Prostate gland (tissue), 2 donors: ENCODE data around the gene KCNN3.

Source experiments
- CTCF ChIP-seq, 4 experiments: fragments of 200-600 bp in 2 of 4; fragments of 450-650 bp in 2 of 4; sonication (generic) in 2 of 4; IDR thresholded peaks; 1 replicate in 3 of 4; 2 replicates in 1 of 4; pipeline ENCODE4 v1.5.1; 2016 to 2019; ENCODE audit warnings: antibody characterized with exemption in 4 of 4, mild to moderate bottlenecking in 2 of 4, moderate library complexity in 2 of 4
- POLR2A ChIP-seq: fragments of 450-650 bp; IDR thresholded peaks from one replicate; pipeline ENCODE4 v1.6.1; 2016; ENCODE audit warnings: antibody characterized with exemption, mild to moderate bottlenecking
- POLR2AphosphoS5 ChIP-seq: sonication (generic); formaldehyde crosslinking; IDR thresholded peaks from one replicate; pipeline ENCODE4 v1.6.1; 2017; ENCODE audit warnings: antibody characterized with exemption

- TF ChIP-seq CTCF (IDR thresholded peaks at IDR 0.05) (no peak), POLR2A (no peak), POLR2AphosphoS5 (no peak)
Observed at GRCh38 chr1:154716614-154717527, 153.2 kb downstream of the KCNN3 start.
